Endodermal cell (in vitro differentiated cells): Measurements from ENCODE around the gene GREB1. TPM values are rescaled to one million over a fixed set of nuclear protein-coding genes. Genes with fewer than 3 reads are reported as not detected.

Experiments
- DNase-seq: peaks from one replicate; pipeline ENCODE4 v3.0.0-alpha.2; 2017
- H3K27ac ChIP-seq: 2 replicates; pipeline ENCODE4 v1.5.1; 2013; ENCODE audit warnings: mild to moderate bottlenecking, low read depth, low read length, moderate library complexity
- H3K27me3 ChIP-seq: 2 replicates; pipeline ENCODE4 v1.6.1; 2013; ENCODE audit warnings: mild to moderate bottlenecking, low read length, moderate library complexity; ENCODE audit not compliant: insufficient read depth, control insufficient read depth, poor library complexity, severe bottlenecking
- H3K36me3 ChIP-seq: 2 replicates; pipeline ENCODE4 v1.7.0; 2013; ENCODE audit warnings: mild to moderate bottlenecking, low read length, moderate library complexity; ENCODE audit not compliant: control insufficient read depth, insufficient read depth
- H3K4me1 ChIP-seq: one replicate; pipeline ENCODE4 v1.7.0; 2013; ENCODE audit warnings: low read length; ENCODE audit not compliant: control insufficient read depth, insufficient read depth
- H3K4me3 ChIP-seq: 2 replicates; pipeline ENCODE4 v1.5.1; 2013; ENCODE audit warnings: mild to moderate bottlenecking, low read length, moderate library complexity
- H3K9ac ChIP-seq: 2 replicates; pipeline ENCODE4 v1.6.1; 2013; ENCODE audit warnings: mild to moderate bottlenecking, low read length, moderate library complexity; ENCODE audit not compliant: poor library complexity, severe bottlenecking; ENCODE audit errors: extremely low read depth
- H3K9me3 ChIP-seq: 2 replicates; pipeline ENCODE4 v1.6.1; 2013; ENCODE audit warnings: mild to moderate bottlenecking, low read length, moderate library complexity; ENCODE audit not compliant: control insufficient read depth
- H3K27ac Mint-ChIP-seq: 2 replicates; pipeline ENCODE4 v1.8.0; 2020; ENCODE audit warnings: mixed read lengths
- H3K27me3 Mint-ChIP-seq: 2 replicates; pipeline ENCODE4 v1.8.0; 2021; ENCODE audit warnings: mild to moderate bottlenecking, mixed read lengths; ENCODE audit not compliant: insufficient read depth
- H3K36me3 Mint-ChIP-seq: 2 replicates; pipeline ENCODE4 v1.8.0; 2020; ENCODE audit warnings: low read depth, mixed read lengths
- H3K4me1 Mint-ChIP-seq: 2 replicates; pipeline ENCODE4 v1.8.0; 2020; ENCODE audit warnings: mixed read lengths
- H3K4me3 Mint-ChIP-seq: 2 replicates; pipeline ENCODE4 v1.8.0; 2020; ENCODE audit warnings: mild to moderate bottlenecking, moderate library complexity, mixed read lengths
- H3K9me3 Mint-ChIP-seq: 2 replicates; pipeline ENCODE4 v1.8.0; 2020; ENCODE audit warnings: mild to moderate bottlenecking, mixed read lengths
- WGBS, 2 experiments: methylation state at CpG; one replicate each; pipeline versions ENCODE4 v1.1.5 to v1.1.7; 2013; ENCODE audit warnings: missing lambda C conversion rate in 2 of 2, mixed read lengths in 1 of 2; ENCODE audit not compliant: insufficient coverage in 1 of 2, insufficient read length in 1 of 2; 5-methylcytosine and 5-hydroxymethylcytosine counted together
- total RNA-seq, 2 donors: library from RNA; stranded (reverse); fragmentation: NEBNext Ultra II Directional in 1 of 2; extraction: Animal tissue kit (Norgen Biotek cat#: 25700) in 1 of 2; gene quantifications; 2 replicates in 1 of 2; 3 replicates in 1 of 2; pipeline ENCODE4 v1.2.1, GENCODE V29; 2021
- TF ChIP-seq, protein P1 (sequence below): fragments of 200-600 bp; sonication (generic); conservative IDR thresholded peaks from 2 replicates; pipeline ENCODE4 v1.5.0; 2021; ENCODE audit warnings: antibody characterized with exemption, mild to moderate bottlenecking

The GREB1 gene
- total RNA-seq, 2 donors from 2014 or later: 86.4 to 106 TPM

DNA sequence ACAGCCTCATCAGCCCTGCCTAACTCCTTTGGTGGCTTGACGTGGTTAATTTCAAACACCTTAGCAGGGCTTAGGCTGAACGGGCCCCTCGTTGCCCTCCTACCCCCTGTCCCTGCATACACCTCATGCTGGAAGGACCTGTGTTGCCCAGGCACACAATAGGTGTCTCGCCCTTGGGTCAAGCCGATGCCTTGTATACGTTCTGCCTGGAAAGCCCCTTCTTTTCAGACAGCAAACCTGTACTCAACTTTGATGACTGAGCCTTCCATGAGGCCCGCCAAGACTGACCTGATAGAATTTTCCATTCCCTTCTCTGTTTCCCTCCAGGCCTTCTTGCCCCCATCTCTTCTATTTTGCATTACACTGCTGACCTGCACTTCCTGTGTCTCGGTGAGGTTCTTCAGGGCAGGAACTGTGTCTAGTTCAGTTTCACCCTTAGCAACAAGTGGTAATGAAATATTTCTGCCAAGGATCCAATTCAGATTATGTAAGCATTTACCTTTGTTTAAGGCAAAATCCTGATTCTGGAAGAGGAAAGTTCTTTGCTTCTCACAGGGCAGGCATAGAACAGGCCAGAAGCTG is 7.9 kb downstream of the GREB1 start:
- Histone ChIP-seq H3K9me3 (no peaks in the 10 kb centered on the region), H3K27ac (peak overlapping the region; percentile 21), H3K4me1 (peaks cover 29% of the 10 kb centered on the region), H3K36me3 (peaks cover 26% of the 10 kb centered on the region), H3K9ac (no peak overlapping the region), H3K4me3 (no peak overlapping the region), H3K27me3 (no peaks in the 10 kb centered on the region)
- no peak overlapping the region for H3K4me3 Mint-ChIP-seq
- WGBS, 2 experiments: 85 to 90% methylated on average over 7 to 8 of the region's 8 CpGs
- H3K9me3 Mint-ChIP-seq: no peaks in the 10 kb centered on the region
- no peaks in the 10 kb centered on the region for H3K36me3 Mint-ChIP-seq
- H3K4me1 Mint-ChIP-seq: peaks cover 56% of the 10 kb centered on the region
- TF ChIP-seq, protein P1, sequence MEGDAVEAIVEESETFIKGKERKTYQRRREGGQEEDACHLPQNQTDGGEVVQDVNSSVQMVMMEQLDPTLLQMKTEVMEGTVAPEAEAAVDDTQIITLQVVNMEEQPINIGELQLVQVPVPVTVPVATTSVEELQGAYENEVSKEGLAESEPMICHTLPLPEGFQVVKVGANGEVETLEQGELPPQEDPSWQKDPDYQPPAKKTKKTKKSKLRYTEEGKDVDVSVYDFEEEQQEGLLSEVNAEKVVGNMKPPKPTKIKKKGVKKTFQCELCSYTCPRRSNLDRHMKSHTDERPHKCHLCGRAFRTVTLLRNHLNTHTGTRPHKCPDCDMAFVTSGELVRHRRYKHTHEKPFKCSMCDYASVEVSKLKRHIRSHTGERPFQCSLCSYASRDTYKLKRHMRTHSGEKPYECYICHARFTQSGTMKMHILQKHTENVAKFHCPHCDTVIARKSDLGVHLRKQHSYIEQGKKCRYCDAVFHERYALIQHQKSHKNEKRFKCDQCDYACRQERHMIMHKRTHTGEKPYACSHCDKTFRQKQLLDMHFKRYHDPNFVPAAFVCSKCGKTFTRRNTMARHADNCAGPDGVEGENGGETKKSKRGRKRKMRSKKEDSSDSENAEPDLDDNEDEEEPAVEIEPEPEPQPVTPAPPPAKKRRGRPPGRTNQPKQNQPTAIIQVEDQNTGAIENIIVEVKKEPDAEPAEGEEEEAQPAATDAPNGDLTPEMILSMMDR: no peak
- H3K27ac Mint-ChIP-seq: peak overlapping the region; percentile 52
- no peak for DNase-seq
- no peaks in the 10 kb centered on the region for H3K27me3 Mint-ChIP-seq

DNA sequence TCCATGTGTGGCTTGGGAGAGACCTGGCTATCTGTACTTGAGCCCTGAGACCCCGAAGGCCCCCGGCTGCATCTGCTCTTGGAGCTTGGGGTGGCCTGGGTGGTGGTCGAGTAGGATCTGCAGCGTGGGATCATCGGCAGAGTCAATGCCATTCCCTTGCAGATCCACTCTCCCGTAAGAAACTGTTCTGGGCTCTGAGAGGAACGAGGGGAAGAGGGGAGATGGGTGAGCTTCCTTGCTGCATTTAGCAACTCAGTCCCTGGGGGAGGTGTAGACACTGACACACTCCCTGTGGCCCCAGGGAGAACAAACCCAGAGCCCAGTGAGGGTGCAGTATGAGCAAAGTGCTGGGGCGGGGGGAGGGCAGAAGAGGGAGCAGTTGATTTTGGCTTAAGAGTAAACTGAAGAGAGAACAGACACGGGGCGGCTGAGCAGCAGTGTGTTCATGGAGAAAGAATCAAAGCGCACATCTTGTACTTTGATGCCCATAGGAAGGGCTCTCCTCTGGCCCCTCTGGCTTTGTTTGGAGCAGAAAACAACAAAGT is 8.5 kb downstream of the GREB1 start:
- Mint-ChIP-seq H3K9me3 (no peaks in the 10 kb centered on the region), H3K4me3 (no peak overlapping the region), H3K27me3 (no peaks in the 10 kb centered on the region), H3K4me1 (peaks cover 56% of the 10 kb centered on the region), H3K27ac (peak overlapping the region; percentile 67), H3K36me3 (no peaks in the 10 kb centered on the region)
- H3K9me3 ChIP-seq: no peaks in the 10 kb centered on the region
- TF ChIP-seq, protein P1: no peak
- DNase-seq: no peak
- H3K27ac ChIP-seq: peak overlapping the region; percentile 21
- no peak overlapping the region for H3K9ac ChIP-seq
- peaks cover 29% of the 10 kb centered on the region for H3K4me1 ChIP-seq
- peaks cover 20% of the 10 kb centered on the region for H3K36me3 ChIP-seq
- no peaks in the 10 kb centered on the region for H3K27me3 ChIP-seq
- no peak overlapping the region for H3K4me3 ChIP-seq
- 65 to 72% methylated on average over 7 to 11 of the region's 11 CpGs for WGBS, 2 experiments

GRCh38 chr2:11543337-11544216 is 9.7 kb downstream of the GREB1 start:
- H3K4me1 Mint-ChIP-seq: peaks cover 62% of the 10 kb centered on the region
- H3K27me3 ChIP-seq: no peaks in the 10 kb centered on the region
- H3K27me3 Mint-ChIP-seq: no peaks in the 10 kb centered on the region
- 93 to 94% methylated on average over 4 to 11 of the region's 11 CpGs for WGBS, 2 experiments
- no peak overlapping the region for H3K27ac ChIP-seq
- H3K9ac ChIP-seq: no peak overlapping the region
- H3K9me3 Mint-ChIP-seq: no peaks in the 10 kb centered on the region
- no peak overlapping the region for H3K4me3 ChIP-seq
- DNase-seq: peak; percentile 32
- TF ChIP-seq, protein P1: no peak
- no peak overlapping the region for H3K4me3 Mint-ChIP-seq
- H3K36me3 ChIP-seq: peaks cover 28% of the 10 kb centered on the region
- peak overlapping the region; percentile 12 for H3K27ac Mint-ChIP-seq
- H3K9me3 ChIP-seq: no peaks in the 10 kb centered on the region
- peaks cover 5% of the 10 kb centered on the region for H3K36me3 Mint-ChIP-seq
- peaks cover 29% of the 10 kb centered on the region for H3K4me1 ChIP-seq
